K562 treated with DMSO at 1 percent for 48 hours (cell line): ENCODE data around the gene RBMY1A1. TPM values are rescaled to one million over a fixed set of nuclear protein-coding genes. Genes with fewer than 3 reads are reported as not detected.

Experiments used
- total RNA-seq: library from RNA; unstranded; fragments of 300-600 nt; gene quantifications from 2 replicates; pipeline ENCODE4 v1.2.3, GENCODE V29; 2022; ENCODE audit warnings: low replicate concordance; ENCODE audit errors: extremely low read depth

Gene RBMY1A1
- total RNA-seq, result not detected in 2 replicates

DNA sequence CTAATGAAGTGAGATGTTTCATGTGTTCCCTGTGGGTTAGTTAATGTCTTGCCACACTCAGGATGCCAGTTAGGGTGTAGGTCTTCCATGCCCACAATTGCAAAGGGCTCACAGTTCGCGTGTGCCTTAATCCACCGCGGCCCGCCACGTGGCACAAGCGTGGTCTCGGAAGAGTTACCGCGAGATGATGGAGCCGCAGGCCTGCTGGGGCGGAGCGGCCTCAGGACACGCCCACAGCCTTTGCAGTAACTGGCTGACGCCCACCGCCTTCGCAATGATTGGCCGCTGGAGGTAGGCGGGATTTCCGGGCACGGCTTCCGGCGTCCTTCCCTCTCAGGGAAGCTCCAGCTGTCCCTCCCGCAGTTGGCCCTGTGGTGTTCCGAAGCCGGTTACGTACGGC, at the start of gene RBMY1A1:
TSS of gene RBMY1A1 (plus strand) at position 301 of the 400 bp plus-strand sequence. CDS start 2,013 bp downstream, outside the sequence.

DNA sequence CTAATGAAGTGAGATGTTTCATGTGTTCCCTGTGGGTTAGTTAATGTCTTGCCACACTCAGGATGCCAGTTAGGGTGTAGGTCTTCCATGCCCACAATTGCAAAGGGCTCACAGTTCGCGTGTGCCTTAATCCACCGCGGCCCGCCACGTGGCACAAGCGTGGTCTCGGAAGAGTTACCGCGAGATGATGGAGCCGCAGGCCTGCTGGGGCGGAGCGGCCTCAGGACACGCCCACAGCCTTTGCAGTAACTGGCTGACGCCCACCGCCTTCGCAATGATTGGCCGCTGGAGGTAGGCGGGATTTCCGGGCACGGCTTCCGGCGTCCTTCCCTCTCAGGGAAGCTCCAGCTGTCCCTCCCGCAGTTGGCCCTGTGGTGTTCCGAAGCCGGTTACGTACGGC, 23.6 kb upstream of the RBMY1A1 start, which contains the start of gene RBMY1B:
TSS of gene RBMY1B (plus strand) at position 301 of the 400 bp plus-strand sequence. CDS start 2,013 bp downstream, outside the sequence.

Other genes with a start within 250 kb of the RBMY1A1 start
- not detected in 2 replicates for gene RBMY1B, start 23.5 kb upstream of the RBMY1A1 start, total RNA-seq